SKM-1 (cell line): ENCODE data around the gene SLC39A10.
"Not testable (repeated sequence)": the region's sequence is repeated elsewhere in the genome, so short reads cannot be mapped to it uniquely, and the experiment has no call there.

Experiments used
- DNase-seq: peaks from one replicate; lab custom pipeline; 2025; ENCODE audit not compliant: unreplicated experiment; lab: John Stamatoyannopoulos, UW

SLC39A10 gene

DNA sequence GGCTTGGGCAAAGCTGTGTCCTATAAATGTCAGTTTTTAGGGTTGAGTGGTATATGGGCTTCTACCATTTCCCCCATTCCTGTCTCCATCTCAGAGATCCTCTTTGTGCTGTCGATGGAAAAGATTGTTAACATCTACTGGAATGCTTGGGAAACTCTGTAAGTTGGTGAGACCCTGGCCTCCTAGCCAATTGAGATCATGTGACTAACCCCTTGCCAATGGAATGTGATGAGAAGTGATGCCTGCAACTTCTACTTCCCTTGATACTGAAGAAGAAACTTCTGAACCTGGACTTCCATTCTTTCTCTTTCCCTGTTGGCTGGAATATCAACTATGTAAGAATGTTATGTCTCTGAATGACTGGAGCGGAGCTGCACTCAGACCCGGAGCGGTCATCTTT lies 14.5 kb downstream of the SLC39A10 start:
- DNase-seq, result no peak

DNA sequence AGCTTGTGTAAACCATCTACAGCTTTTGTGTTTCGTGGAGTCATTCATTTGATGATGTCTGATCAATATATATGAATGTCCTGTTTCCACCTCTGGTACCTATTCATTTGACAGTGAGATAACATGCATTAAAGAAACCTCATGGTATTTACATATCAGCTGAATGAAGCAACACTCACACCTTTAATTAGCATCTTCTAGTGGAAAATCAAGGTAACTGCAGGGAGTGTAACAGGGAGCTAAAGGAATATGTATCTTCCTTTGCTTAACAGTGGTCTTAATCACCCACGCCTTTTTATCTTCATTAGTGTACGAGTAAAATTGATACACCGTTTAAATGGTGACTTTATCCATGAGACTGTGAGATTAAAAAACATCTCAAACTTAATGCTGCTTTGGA lies 15.6 kb downstream of the SLC39A10 start:
- no peak for DNase-seq

DNA sequence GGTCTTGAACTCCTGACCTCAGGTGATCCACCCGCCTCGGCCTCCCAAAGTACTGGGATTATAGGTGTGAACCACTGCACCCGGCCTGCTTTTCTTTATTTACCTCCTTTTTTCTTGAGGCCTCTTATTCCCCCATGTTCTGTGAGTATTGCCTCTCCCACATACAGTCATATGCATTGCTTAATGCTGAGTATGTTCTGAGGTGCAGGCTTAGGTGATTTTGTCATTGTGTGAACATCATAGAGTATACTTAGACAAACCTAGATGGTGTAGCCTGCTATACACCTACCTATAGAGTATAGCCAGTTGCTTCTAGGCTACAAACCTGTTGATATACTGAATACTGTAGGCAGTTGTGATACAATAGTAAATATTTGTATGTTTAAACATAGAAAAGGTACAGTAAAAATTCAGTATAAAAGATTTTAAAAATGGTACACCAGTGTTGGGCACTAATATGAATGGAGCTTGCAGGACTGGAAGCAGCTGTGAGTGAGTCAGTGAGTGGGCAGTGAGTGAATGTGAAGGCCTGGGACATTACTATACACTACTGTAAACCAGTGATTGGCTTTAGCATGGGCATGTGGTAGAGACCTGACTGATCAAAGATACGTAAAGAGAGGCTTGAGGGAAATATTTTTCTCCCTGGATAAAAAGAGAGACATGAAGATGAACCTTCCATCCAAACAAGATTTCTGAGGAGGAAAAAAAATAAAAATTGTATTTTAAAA lies 17.6 kb downstream of the SLC39A10 start:
- no peak for DNase-seq

DNA sequence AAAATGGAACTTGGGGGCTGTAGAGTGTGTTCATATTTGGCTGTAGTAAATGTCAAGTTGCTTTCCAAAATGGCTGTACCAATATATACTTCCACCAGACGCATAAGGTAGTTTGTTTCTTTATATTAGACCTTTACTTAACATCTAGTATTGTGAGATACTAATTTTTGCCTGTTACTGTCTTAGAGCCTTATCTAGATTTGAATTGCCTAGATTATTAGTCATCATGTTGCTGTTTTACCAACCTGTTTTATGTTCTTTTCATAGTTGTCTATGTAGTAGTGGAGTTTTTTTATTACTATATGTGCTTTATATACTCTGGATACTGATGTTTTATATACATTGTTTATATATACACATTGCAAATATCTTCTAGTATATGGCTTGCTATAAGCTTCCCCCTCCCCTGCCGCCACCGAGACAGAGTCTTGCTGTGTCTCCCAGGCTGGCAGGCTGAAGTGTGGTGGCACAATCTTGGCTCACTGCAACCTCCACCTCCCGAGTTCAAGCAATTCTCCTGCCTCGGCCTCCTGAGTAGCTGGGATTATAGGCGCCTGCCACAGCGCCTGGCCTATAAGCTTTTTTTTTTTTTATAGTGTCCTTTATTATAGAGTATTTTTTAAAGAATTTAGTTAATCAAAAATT lies 18.9 kb downstream of the SLC39A10 start:
- no peak for DNase-seq

DNA sequence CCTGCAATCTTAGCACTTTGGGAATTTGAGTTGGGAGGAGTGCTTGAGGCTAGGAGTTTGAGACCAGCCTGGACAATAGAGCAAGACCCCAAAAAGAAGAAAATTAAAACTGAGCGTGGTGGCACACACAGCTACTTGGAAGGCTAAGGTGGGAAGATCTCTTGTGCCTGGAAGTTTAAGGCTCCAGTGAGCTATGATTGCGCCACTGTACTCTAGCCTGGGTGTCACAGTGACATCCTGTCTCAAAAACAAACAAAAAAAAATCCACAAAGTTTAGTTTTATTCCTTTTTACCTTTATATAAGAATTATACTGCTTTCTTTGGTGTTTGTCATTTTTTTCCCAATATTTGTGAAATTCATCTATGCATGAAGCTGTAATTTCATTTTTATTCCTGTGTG lies 20.3 kb downstream of the SLC39A10 start:
- DNase-seq, result no peak

DNA sequence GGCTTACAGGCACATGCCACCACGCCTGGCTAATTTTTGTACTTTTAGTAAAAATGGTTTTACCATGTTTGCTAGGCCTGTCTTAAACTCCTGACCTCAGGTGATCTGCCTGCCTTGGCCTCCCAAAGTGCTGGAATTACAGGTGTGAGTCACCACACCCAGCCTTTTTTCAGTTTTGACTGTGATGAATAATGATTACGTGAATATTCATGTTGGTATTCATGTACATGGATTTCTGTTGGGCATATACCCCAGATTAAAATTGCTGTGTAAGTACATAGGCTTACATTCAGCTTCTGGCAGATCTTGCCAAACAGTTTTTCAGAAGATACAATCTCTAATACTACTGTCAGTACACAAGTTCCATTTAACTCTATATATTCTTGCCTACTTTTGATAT lies 20.9 kb downstream of the SLC39A10 start:
- DNase-seq, result no peak

DNA sequence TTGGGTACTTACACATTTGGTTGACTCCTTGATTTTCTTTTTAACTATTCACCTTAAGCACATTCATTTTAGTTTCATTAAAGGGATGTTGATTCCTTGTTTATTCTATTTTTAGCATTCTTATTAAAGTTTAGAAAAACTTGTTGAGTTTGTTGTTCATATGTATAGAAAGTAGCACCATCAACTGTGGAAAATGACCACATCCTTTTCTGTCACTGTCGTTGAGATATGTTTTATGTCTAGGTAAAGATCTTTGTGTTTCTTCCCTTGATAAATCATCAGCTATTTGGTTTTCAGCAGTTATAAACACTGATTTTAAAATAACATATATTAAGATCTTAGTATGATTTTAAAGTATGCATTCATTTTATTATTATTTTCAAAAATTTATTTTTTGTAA lies 25.1 kb downstream of the SLC39A10 start:
- DNase-seq, result no peak

DNA sequence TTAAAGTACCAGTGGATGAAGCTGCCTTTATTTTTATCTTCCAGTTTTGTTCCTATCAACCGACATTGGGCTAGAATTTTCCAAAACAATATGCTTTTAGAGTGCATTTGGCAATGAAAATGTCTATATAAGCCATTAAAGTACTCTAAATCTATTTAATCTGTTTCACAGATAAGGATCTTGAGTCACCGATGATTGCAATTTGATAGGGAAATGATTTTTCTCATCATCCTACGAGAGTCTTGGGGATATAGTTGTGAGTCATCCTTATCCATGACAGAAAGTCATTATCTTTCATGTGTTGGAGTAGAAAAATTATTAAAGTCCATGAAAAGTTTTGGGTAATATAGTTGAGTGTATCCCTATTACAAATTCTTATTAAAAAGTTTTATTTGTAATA lies 26.1 kb downstream of the SLC39A10 start:
- DNase-seq, result no peak

DNA sequence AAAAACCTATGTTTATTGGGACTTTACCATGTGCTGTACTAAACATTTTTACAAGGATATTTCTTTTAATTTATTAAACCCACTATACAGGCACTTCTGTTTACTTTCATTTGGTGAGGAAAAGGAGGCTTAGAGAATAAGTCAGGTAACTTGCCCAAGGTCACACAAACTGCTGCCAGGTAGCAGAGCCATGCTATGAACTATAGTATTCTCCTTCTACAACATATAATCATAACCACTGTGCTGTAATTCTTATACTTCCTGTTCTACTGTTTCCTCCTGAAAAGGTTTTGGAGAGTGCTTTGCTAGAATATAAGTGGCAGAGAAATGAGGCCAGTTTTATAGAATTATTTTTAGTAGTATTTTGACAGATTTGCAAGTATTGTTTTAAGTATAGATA lies 29.5 kb downstream of the SLC39A10 start:
- no peak for DNase-seq

DNA sequence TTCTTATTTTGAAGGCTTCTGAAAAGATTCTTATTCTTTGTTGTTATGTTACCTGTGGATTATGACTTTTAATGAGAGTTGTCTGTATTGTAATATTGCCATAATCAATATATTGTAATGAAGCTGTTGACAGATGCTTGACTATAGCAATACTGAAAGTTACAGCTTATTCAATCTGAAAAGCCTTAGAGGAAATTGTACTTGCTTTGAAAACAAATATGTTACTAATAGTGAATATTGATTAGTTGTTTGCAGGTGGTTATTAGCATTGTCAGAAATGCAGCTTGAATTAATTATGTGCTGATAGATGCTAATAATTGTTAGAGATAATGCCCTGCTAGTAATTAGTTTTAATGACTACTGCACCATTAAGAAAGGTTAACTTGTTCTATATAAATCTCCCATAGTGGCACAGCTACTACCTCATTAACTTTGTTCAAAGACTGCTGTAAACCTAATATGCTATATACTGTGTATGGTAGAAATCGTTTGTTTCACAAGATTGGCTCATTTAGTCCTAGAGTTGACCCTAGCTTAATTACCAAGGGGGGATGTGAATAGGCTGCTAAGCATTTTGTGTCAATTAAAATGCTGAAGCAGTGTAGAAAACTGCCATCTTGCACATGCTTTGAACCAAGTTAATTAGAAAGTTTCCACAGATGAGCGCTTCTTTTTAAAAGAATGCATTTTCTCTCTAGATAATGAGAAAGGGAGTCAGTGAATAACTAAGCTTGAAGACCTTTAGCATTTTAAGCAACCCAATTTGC lies 30.5 kb downstream of the SLC39A10 start:
- DNase-seq, result no peak

DNA sequence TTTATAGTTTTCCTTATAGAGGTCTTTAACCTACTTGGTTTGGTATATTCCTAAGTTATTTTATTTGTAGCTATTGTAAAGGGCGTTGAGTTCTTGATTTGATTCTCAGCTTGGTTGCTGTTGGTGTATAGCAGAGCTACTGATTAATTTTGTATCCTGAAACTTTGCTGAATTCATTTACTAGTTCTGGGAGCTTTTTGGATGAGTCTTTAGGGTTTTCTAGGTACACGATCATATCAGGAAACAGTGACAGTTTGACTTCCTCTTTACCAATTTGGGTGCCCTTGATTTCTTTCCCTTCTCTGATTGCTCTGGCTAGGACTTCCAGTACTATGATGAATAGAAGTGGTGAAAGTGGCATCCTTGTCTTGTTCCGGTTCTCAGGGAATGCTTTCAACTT lies 35.5 kb downstream of the SLC39A10 start:
- not testable (repeated sequence) for DNase-seq

DNA sequence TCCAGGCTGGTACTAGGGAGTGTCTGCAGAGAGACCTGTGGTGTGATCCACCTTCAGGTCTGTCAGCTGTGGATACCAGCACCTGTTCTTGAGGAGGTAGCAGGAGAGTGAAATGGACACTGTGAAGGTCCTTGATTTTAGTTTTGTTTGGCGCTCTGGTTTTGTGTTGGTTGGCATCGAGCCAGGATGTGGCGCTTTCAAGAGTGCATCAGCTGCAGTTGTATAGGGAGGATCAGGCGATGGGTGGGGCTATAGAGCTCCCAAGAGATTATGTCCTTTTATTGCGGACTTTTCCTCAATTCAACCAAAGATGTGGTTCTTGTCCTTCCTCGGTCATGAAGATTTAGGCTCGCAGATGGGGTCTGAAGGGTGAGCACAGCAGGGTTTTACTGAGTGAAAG lies 37.5 kb downstream of the SLC39A10 start:
- no peak for DNase-seq

DNA sequence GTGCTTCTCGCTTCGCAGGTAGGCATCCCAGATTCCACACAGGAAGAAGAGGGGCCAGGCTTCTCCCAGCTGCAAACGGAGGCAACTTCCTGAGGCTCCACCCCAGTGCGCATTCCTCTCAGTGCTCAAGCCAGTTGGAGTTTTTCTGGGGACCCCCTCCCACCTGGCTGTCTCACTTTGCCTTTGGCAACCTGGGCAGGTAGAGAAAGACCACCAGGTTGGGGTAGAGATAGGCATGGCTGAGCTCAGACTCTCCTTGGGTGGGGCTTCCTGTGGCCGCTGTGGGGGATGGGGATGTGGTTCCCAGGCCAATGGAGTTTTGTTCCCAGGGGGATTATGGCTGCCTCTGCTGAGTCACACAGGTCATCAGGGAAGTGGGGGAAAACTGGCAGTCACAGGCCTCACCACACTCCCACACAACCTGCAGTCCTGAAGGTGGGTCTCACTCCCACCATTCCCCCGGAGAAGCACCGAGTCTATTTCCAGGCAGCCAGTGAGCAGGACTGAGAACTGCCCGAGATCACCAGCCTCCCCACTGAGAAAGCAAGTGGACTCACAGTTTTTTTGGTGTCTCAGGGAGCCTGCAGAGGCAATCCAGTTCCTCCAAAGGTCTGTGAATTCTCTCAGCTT lies 38.1 kb downstream of the SLC39A10 start:
- no peak for DNase-seq

DNA sequence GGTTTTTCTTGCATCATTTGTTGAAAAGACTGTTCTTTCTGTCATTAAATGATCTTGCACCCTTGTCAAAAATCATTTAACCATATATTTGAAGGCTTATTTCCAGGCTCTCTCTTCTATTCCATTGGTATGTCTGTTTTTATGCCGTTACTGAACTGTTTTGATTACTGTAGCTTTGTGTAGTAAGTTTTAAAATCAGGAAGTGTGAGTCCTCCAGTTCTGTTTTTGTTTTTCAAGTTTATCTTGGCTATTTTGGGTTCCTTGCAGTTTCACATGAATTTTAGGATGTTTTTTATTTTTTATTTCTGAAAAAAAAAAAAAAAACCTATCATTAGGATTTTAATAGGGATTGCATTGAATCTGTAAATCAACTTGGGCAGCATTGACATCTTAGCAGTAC lies 39.0 kb downstream of the SLC39A10 start:
- DNase-seq, result no peak

DNA sequence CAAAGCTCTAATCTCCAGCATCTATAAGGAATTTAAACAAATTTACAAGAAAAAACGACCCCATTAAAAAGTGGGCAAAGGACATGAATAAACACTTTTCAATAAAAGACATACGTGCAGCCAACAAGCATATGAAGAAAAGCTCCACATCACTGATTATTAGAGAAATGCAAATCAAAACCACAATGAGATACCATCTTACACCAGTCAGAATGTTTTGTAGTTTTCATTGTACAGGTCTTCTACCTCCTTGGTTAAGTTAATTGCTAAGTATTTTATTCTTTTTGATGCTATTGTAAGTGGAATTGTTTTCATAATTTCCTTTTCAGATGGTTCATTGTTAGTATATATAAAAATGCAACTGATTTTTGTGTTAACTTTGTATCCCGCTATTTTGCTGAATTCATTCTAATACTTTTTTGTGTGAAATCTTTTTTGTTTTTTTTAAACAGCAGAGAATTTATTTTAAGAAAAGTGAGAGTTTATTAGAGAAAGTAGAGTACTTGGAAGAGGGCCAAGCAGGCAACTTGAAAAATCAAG lies 40.7 kb downstream of the SLC39A10 start:
- DNase-seq, result no peak

DNA sequence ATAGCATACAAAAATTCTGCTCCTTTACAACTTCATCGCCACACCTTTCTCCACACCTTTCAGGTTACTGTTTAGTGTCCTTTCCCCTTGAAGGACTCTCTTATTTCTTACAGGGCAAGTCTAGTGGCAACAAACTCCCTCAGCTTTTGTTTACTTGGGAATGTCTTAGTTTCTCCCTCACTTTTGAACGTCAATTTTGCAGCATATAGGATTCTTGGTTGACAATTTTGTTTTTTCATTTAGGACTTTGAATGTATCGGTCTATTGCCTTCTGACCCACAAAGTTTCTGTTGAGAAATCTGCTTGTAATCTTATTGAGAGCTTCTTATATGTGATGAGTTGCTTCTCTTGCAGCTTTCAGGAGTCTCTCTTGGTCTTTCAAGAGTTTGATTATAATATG lies 43.5 kb downstream of the SLC39A10 start:
- no peak for DNase-seq

DNA sequence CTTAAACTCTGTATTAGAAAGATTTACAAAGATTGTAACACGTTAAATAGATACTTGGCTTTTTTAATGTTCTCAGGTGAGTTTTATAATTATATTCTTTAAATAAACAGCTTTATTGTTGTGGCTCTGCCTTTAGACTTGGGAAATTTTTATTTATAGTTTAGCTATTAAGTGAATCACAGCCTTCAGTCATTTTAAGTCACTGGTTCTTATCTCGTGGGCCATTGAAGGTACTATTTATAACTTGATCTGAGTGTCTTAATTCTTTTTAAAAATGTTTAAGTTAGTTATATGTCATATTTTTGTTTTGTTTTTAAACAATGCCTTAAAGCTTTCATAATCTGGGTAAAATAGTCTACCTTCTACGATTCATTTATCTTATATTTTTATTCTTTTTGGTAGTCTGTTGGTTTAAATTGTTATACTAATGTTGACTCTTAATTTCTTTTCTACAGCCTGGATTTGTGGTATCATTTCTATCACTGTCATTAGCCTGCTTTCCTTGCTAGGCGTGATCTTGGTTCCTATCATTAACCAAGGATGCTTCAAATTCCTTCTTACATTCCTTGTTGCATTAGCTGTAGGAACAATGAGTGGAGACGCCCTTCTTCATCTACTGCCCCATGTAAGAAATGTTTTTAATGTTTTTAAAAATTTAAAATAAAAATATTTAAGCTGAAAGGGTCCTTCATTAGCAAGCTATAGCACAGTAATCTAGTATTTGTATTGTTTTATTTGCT lies 49.3 kb downstream of the SLC39A10 start:
- no peak for DNase-seq

DNA sequence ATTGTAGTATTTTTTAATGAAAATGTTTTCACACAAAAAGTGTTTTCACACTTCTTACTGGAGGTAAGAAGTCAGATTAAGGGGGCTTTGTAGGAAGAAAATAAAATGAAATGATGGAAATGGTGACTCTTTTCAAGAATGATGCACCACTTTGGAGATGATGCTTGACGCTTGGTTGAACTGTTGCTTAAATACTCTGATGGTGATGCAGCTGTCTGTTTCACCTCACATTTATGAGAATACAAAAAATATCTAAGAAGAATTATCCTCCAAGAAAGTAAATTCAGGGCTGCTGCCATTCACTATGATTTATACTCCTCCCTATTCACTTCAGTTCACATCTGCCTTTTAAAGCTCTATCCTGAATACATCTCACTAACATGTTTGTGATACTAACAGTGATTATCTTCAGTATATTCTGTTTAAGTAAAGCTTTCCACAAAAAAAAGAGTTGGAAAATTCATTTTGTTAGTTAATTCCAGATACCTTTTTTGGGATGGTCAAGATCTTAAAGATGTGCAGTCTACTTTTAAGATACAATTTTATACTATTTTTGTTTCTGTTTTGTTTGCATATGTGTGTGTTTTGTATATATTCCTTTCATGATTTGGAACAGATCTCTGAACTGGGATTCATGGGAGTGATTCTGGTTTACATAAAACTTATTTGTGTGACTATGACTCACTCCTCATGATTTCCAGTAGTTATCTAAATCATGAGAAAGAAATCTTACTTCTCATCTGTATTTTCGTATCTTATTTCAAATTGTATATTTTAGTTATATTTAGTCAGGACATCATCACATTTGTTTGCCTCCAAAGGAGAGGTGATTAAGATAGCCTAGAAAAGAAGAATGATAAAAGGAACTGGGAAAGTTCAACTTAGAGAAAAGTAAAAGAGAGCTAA lies 53.1 kb downstream of the SLC39A10 start:
- no peak for DNase-seq

DNA sequence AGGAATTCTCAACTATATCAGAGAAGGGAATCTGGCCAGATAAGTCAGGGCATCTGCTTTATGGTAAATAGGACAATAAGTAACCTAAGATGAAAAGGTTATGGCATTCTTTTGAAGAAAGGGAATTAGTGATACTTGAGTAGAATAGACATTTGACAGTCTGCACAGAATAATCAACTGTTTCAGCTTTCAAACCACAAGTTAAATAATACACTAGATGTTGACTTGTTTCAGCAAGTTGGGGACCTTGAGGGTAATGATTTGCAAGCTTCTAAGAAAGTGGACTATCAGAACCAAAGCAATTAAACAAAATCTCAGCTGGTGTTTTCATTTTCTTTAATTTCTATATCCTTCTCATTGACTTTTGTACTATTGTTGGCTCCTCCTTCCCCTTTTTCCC lies 54.5 kb downstream of the SLC39A10 start:
- no peak for DNase-seq

DNA sequence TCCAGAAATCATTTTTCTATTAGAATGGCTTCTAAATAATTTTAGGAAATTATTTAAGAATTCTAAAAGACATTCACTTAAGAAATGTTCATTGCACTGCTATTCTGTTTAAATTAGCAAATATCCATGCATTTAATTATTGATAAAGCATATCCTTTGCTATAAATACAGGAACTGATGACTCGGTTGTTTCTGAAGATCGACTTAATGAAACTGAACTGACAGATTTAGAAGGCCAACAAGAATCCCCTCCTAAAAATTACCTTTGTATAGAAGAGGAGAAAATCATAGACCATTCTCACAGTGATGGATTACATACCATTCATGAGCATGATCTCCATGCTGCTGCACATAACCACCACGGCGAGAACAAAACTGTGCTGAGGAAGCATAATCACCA lies 59.4 kb downstream of the SLC39A10 start:
- no peak for DNase-seq
